ENCODE results near the gene ASPM.

ASPM gene

DNA sequence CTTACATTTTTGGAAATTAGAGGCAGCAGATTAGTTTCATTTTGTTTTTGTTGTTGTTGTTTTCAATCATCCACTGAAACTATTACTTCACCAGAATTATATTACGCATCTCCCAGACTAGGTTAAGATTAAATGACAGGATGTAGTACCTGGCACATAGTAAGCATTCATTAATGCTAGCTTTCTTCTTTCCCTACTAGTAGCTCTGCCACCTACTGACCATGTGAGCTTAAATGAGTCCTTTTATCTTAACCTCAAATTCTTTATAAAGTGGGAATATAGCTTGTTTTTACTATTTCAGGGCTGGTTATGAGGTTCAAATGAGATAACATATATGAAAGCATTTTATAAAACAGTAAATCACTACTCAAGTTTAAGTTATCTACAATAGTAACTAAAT is 10.2 kb upstream of the ASPM start:
- TF ChIP-seq, protein P1, sequence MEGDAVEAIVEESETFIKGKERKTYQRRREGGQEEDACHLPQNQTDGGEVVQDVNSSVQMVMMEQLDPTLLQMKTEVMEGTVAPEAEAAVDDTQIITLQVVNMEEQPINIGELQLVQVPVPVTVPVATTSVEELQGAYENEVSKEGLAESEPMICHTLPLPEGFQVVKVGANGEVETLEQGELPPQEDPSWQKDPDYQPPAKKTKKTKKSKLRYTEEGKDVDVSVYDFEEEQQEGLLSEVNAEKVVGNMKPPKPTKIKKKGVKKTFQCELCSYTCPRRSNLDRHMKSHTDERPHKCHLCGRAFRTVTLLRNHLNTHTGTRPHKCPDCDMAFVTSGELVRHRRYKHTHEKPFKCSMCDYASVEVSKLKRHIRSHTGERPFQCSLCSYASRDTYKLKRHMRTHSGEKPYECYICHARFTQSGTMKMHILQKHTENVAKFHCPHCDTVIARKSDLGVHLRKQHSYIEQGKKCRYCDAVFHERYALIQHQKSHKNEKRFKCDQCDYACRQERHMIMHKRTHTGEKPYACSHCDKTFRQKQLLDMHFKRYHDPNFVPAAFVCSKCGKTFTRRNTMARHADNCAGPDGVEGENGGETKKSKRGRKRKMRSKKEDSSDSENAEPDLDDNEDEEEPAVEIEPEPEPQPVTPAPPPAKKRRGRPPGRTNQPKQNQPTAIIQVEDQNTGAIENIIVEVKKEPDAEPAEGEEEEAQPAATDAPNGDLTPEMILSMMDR (conservative IDR thresholded peaks at IDR 0.05): peak; percentile 7
- no peak for TF ChIP-seq ZFX (IDR thresholded peaks at IDR 0.05)
- H3K27ac ChIP-seq: no peak overlapping the region

DNA sequence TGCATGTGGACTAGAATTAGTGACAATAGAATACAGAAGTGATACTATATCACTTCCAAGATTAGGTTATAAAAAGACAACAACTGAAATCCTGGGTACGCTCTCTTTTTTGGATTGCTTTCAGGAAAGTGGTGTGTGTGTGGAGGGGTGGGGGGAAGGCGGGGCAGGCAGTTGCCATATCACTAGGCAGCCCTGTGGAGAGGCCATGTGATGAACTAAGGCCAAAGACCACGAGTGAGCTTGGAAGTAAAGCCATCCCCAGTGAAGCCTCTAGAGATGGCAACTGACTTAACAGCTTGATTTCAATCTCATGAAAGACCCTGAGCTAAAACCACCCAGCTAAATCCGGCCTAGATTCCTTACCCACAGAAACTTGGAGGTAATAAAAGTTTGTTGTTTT is 6.2 kb upstream of the ASPM start:
- TF ChIP-seq ZFX (IDR thresholded peaks at IDR 0.05): no peak
- TF ChIP-seq, protein P1 (conservative IDR thresholded peaks at IDR 0.05): no peak
- no peak overlapping the region for H3K27ac ChIP-seq

DNA sequence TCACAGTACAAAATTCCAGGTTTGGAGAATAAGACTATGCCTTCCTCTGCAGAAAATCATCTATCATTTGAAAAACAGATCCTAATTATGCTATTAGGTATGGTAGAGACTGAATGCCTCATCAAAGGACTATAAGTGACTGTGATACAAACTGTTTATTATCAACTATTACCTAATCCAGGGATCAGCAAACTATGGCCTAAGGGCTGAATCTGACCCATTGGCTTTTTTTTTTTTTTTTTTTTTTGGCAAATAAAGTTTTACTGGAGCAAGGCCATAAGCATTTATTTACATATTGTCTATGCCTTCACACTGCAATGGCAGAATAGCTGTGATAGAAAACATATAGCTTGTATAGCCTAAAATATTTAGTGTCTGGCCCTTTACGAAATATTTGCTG is 4.7 kb upstream of the ASPM start:
- no peak for TF ChIP-seq ZFX (IDR thresholded peaks at IDR 0.05)
- TF ChIP-seq, protein P1 (conservative IDR thresholded peaks at IDR 0.05): no peak
- no peak overlapping the region for H3K27ac ChIP-seq

DNA sequence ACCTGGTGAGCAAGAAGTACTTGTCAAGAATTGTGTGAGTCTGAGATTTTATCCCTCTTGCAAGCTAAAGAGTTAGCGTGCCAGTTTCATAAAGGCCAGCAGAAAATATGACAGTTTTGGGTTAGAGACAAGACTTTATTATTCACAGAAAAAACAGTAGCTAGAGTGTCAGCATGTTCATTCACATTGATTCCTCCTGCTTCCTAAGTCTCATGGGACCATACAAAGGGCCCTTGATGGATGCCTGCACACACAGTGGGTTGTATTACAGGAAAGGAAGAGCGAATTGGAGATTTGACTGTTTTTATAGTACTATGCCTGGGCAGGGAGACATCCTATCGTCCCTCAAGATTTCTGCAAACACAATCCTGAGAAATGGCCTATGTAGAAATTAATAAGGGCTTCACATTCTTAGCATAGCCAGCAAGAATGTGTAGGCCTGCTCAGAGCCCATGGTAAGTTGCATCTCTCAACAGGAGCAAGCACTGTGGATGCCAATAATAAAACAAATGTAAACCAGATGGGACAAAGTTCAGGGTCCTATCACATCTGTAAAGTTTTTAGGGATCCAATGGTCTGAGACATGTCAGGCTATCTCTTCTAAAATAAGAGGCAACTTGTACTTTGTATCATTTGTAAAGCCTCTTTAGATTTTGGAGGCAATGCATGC is 4.0 kb upstream of the ASPM start:
- TF ChIP-seq, protein P1 (conservative IDR thresholded peaks at IDR 0.05): no peak
- no peak for TF ChIP-seq ZFX (IDR thresholded peaks at IDR 0.05)
- H3K27ac ChIP-seq: no peak overlapping the region

DNA sequence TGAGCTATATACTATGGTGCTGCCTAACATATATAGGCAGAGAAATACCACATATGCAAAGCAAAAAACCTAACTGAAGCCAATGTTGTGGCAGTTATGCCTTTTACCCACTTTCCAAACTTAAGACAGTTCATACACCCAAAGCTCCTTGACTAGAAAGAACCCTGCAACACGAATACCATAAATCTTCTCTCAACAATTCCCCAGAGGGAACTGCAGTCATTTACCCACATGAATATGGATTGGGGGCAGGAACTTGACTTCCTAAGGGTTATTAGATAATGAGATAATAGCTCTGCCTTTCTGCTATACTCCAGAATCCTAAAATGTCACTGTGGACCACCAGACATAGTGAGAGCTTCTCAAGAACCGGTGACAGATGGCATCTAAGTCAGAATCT is 2.9 kb upstream of the ASPM start:
- H3K27ac ChIP-seq: no peak overlapping the region
- no peak for TF ChIP-seq ZFX (IDR thresholded peaks at IDR 0.05)
- TF ChIP-seq, protein P1 (conservative IDR thresholded peaks at IDR 0.05): no peak

DNA sequence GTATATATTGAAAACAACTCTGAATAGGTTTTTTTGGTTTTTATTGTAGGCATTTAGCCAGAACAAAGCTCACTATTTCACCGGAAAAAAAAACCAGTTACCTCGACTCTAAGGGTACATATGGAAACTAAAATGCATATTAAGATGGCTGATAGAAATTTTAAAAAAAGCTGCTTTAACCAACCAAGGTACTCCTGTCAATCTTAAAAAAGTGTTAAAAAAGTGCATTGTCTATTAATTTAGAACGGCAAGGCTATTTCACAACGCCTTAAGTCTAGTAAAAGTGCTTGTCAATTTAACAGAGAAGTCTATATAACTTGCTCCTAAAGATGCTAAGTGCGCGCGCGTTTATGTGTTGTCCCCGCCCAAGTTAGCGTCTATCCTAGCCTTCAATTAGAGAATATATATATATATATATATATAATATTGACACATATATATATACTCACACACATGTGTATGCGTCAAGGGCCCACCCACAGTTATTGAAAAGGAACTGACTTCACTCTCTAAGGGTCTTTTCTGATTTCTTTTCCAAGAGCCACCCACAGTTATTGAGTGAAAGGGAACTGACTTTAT is 934 bp downstream of the ASPM start:
- TF ChIP-seq ZFX (IDR thresholded peaks at IDR 0.05): no peak
- TF ChIP-seq, protein P1 (conservative IDR thresholded peaks at IDR 0.05): no peak
- H3K27ac ChIP-seq: peak overlapping the region; percentile 84

DNA sequence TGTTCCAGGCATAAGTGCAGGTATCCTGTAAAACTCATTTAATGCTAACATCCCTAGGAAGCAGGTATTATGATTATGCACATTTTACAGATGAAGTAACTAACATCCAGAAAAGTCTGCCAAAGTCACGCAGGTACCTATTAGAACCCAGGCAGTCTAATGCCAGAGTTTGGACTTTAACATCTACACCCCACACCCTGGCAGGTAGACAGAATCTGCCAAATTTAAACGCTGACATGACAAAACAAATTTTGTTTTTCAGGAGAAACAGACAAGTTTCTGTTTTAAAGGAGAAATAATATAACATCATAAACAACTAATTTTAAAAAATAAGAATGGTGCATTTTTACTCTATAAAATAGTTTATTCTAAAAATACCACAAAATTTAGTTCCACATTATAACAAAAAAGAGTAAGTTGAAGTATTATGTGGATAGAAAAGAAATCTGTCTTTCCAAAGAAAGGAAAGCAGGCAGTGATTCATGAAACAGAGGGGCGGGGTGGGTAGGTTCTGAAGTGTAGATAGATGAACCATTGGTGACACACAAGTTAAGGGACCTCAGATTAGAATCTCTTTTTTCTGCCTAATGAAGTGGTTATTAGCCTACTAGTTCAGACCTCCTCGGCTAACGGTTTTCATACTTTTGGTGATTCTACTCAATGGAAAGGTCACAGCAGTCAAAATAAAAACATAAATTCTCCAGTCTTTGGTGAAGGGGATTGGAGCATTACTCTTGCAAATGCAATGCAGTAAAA is 1.7 kb downstream of the ASPM start:
- no peak overlapping the region for H3K27ac ChIP-seq
- TF ChIP-seq, protein P1 (conservative IDR thresholded peaks at IDR 0.05): no peak
- no peak for TF ChIP-seq ZFX (IDR thresholded peaks at IDR 0.05)

Measured in C4-2B (cell line).